Esophagus muscularis mucosa (tissue), 4 donors: ENCODE results near the gene TEAD1.

ENCODE experiments used
- EP300 ChIP-seq: sonication (generic); formaldehyde crosslinking; IDR thresholded peaks from one replicate; pipeline ENCODE4 v1.6.1; 2017; ENCODE audit warnings: antibody characterized with exemption
- POLR2A ChIP-seq: fragments of 450-650 bp; IDR thresholded peaks from one replicate; pipeline ENCODE4 v1.6.1; 2017; ENCODE audit warnings: antibody characterized with exemption, moderate library complexity, mild to moderate bottlenecking, low read depth
- TF ChIP-seq, protein P1 (sequence below), 3 experiments: fragments of 200-600 bp in 2 of 3; fragments of 450-650 bp in 1 of 3; sonication (generic) in 2 of 3; IDR thresholded peaks; one replicate each; pipeline ENCODE4 v1.5.1; 2017 to 2019; ENCODE audit warnings: antibody characterized with exemption in 3 of 3, mild to moderate bottlenecking in 2 of 3, moderate library complexity in 1 of 3

DNA sequence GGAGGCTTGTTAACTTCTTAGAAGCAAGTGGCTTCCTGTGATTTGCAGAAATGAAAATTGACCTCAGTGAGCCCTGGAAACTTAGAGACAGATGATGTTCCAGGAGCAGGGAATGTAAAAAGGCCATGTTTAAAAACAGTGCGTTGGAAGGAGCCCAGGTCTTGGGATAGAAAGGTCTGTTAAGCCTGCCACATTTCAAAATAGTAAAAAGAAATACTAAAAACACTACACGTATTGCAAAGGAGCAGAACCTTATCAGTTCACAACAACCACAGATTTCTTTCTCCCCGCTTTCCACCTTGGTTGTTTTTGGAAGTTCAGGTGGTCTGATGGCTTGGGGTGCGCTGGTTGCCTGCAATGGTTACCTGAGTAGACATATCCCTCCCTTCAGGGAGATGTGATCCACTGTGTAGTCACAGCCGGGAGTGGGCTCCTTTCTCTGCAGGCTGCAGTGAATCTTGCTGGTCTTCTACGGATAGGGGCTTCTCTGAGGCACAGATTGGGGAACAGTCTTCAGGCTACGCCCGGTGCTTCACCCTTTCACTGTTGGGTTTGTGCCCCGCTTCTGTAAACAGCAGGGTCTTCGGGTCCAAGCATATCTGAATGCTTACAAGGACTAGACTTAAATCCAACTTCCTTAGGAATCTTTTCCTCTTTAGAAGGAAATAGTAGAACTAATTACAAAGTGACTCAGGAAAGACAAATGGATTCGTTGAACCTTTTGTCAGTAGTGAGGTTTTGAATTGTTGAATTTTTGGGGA, 1.9 kb downstream of the TEAD1 start:
- TF ChIP-seq EP300 (no peak), POLR2A (no peak)
- TF ChIP-seq, protein P1, sequence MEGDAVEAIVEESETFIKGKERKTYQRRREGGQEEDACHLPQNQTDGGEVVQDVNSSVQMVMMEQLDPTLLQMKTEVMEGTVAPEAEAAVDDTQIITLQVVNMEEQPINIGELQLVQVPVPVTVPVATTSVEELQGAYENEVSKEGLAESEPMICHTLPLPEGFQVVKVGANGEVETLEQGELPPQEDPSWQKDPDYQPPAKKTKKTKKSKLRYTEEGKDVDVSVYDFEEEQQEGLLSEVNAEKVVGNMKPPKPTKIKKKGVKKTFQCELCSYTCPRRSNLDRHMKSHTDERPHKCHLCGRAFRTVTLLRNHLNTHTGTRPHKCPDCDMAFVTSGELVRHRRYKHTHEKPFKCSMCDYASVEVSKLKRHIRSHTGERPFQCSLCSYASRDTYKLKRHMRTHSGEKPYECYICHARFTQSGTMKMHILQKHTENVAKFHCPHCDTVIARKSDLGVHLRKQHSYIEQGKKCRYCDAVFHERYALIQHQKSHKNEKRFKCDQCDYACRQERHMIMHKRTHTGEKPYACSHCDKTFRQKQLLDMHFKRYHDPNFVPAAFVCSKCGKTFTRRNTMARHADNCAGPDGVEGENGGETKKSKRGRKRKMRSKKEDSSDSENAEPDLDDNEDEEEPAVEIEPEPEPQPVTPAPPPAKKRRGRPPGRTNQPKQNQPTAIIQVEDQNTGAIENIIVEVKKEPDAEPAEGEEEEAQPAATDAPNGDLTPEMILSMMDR (IDR thresholded peaks at IDR 0.05), result no peak
